Caco-2 (cell line): Measurements from ENCODE around the gene IGSF21. TPM values are rescaled to one million over a fixed set of nuclear protein-coding genes. Genes with fewer than 3 reads are reported as not detected.

Source experiments
- BruUV-seq: library from RNA; stranded (reverse); fragments of 400-500 nt; replicated peaks from 2 replicates; lab custom pipeline; 2021; lab: Mats Ljungman, UMichigan
- CTCF ChIA-PET: fragments of 300-600 bp; sonication (Branson Sonifier 250); formaldehyde crosslinking; loops from one replicate; lab custom pipeline; 2022; ENCODE audit warnings: antibody characterized with exemption; lab: Charles Lee
- POLR2A ChIA-PET: fragments of 300-600 bp; sonication (Branson Sonifier 250); formaldehyde crosslinking; loops from one replicate; lab custom pipeline; 2022; ENCODE audit warnings: antibody characterized with exemption; lab: Charles Lee
- DNase-seq, 2 experiments: peaks; one replicate each; pipeline versions ENCODE4 v3.0.0 to v3.0.0-alpha.2; 2020 to 2022
- H3K27me3 ChIP-seq: replicated peaks from 2 replicates; pipeline ENCODE4 v1.6.0; 2011; ENCODE audit warnings: low read length; ENCODE audit not compliant: control insufficient read depth, insufficient read depth
- H3K36me3 ChIP-seq: 2 replicates; pipeline ENCODE4 v1.5.1; 2011; ENCODE audit warnings: low read length; ENCODE audit not compliant: control insufficient read depth, insufficient read depth
- H3K4me1 ChIP-seq: fragments of 250-450 bp; sonication (Bioruptor Pico); 2 replicates; pipeline ENCODE4 v1.5.1; 2020; ENCODE audit warnings: mild to moderate bottlenecking
- H3K4me3 ChIP-seq: 2 replicates; pipeline ENCODE4 v1.5.1; 2011; ENCODE audit warnings: low read depth, mild to moderate bottlenecking, control low read depth, low read length
- H3K9me3 ChIP-seq: fragments of 250-450 bp; sonication (Bioruptor Pico); 2 replicates; pipeline ENCODE4 v1.5.1; 2020; ENCODE audit warnings: mild to moderate bottlenecking, moderate library complexity
- H3K27ac Mint-ChIP-seq: one replicate; pipeline ENCODE4 v1.8.0; 2022; ENCODE audit warnings: mixed read lengths; ENCODE audit not compliant: unreplicated experiment
- H3K27me3 Mint-ChIP-seq: one replicate; pipeline ENCODE4 v1.8.0; 2022; ENCODE audit warnings: mixed read lengths; ENCODE audit not compliant: insufficient read depth, unreplicated experiment
- H3K36me3 Mint-ChIP-seq: one replicate; pipeline ENCODE4 v1.8.0; 2022; ENCODE audit warnings: mild to moderate bottlenecking, mixed read lengths; ENCODE audit not compliant: insufficient read depth, unreplicated experiment
- H3K4me1 Mint-ChIP-seq: one replicate; pipeline ENCODE4 v1.8.0; 2022; ENCODE audit warnings: low read depth, mixed read lengths; ENCODE audit not compliant: unreplicated experiment
- H3K4me3 Mint-ChIP-seq: one replicate; pipeline ENCODE4 v1.8.0; 2022; ENCODE audit warnings: mild to moderate bottlenecking, moderate library complexity, mixed read lengths; ENCODE audit not compliant: unreplicated experiment
- H3K9me3 Mint-ChIP-seq: one replicate; pipeline ENCODE4 v1.8.0; 2022; ENCODE audit warnings: mixed read lengths; ENCODE audit not compliant: unreplicated experiment
- intact Hi-C: fragments of 100-400 bp; cut with micrococcal nuclease; formaldehyde crosslinking; loops from one replicate; pipeline ENCODE4 v1.10.0; 2022; ENCODE audit not compliant: unreplicated experiment
- total RNA-seq: library from RNA; stranded (reverse); gene quantifications from 2 replicates; pipeline ENCODE4 v1.2.3, GENCODE V29; 2022
- TF ChIP-seq, protein P1 (sequence below), 2 experiments: fragments of 200-600 bp in 1 of 2; IDR thresholded peaks; 1 replicate in 1 of 2; 2 replicates in 1 of 2; pipeline versions ENCODE4 v1.5.1 to v1.8.0; 2011 to 2022; ENCODE audit warnings: antibody characterized with exemption in 1 of 2, control low read depth in 1 of 2, inconsistent platforms in 1 of 2, low read depth in 1 of 2, low read length in 1 of 2, mild to moderate bottlenecking in 1 of 2, moderate library complexity in 1 of 2; ENCODE audit not compliant: insufficient read depth in 1 of 2, severe bottlenecking in 1 of 2, unreplicated experiment in 1 of 2

Gene IGSF21
- total RNA-seq, 1 experiment from 2014 or later: not detected

- Histone ChIP-seq H3K27me3 (no peaks in the 10 kb centered on the region), H3K36me3 (no peaks in the 10 kb centered on the region), H3K4me1 (no peaks in the 10 kb centered on the region), H3K4me3 (no peak overlapping the region), H3K9me3 (no peaks in the 10 kb centered on the region)
- H3K27ac Mint-ChIP-seq: no peak overlapping the region
- no peaks in the 10 kb centered on the region for H3K36me3 Mint-ChIP-seq
- POLR2A ChIA-PET: no interaction called here
- H3K4me1 Mint-ChIP-seq: no peaks in the 10 kb centered on the region
- CTCF ChIA-PET: no interaction called here
- no peak for DNase-seq
- TF ChIP-seq, protein P1, sequence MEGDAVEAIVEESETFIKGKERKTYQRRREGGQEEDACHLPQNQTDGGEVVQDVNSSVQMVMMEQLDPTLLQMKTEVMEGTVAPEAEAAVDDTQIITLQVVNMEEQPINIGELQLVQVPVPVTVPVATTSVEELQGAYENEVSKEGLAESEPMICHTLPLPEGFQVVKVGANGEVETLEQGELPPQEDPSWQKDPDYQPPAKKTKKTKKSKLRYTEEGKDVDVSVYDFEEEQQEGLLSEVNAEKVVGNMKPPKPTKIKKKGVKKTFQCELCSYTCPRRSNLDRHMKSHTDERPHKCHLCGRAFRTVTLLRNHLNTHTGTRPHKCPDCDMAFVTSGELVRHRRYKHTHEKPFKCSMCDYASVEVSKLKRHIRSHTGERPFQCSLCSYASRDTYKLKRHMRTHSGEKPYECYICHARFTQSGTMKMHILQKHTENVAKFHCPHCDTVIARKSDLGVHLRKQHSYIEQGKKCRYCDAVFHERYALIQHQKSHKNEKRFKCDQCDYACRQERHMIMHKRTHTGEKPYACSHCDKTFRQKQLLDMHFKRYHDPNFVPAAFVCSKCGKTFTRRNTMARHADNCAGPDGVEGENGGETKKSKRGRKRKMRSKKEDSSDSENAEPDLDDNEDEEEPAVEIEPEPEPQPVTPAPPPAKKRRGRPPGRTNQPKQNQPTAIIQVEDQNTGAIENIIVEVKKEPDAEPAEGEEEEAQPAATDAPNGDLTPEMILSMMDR (IDR thresholded peaks at IDR 0.05; ENCODE audit: insufficient read depth in 1 of 2, low read depth in 1 of 2, low read length in 1 of 2, severe bottlenecking in 1 of 2, unreplicated experiment in 1 of 2): no peak
- H3K9me3 Mint-ChIP-seq: no peaks in the 10 kb centered on the region
- no peak overlapping the region for H3K4me3 Mint-ChIP-seq
- intact Hi-C loops: no loop called here
- peaks cover 17% of the 10 kb centered on the region for H3K27me3 Mint-ChIP-seq
- BruUV-seq: no TSS peak
Observed at GRCh38 chr1:18079941-18080735, 27.5 kb upstream of the IGSF21 start.

DNA sequence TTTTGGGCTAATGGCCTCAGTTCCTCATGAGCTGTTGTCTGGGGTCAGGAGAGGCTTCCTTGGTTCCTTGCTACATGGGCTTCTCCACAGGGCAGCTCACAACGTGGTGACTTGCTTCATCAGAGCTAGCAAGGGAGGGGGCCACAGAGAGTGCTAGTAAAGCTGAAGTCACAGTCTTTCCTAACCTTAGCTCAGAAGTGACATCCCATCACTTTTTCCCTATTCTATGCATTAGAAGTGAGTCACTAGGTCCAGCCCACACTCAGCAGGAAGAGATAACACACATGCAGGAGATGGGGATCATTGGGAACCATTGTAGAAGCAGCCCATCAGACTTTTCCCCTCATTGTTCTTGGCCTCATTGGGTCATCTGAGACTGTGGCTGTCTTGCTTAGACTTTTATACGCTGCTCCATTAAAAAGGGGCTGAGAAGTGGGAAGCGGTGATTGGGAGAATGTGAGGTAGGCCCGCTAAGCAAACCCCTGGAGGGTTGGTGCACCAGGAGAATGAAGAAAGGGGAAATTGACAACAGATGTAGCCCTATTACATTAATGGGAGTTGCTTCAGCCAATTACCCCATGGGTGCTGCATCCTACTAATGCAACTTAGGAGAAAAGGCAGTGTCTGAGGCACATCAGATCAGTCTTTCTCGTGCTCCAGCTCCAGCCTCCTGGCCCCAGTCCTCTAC lies 22.1 kb upstream of the IGSF21 start:
- intact Hi-C loops: no loop called here
- H3K27me3 Mint-ChIP-seq: peaks cover 10% of the 10 kb centered on the region
- Histone ChIP-seq H3K4me1 (no peaks in the 10 kb centered on the region), H3K4me3 (no peak overlapping the region), H3K9me3 (no peaks in the 10 kb centered on the region), H3K36me3 (no peaks in the 10 kb centered on the region), H3K27me3 (no peaks in the 10 kb centered on the region)
- TF ChIP-seq, protein P1 (IDR thresholded peaks at IDR 0.05; ENCODE audit: insufficient read depth in 1 of 2, low read depth in 1 of 2, low read length in 1 of 2, severe bottlenecking in 1 of 2, unreplicated experiment in 1 of 2): no peak
- DNase-seq: no peak
- H3K9me3 Mint-ChIP-seq: no peaks in the 10 kb centered on the region
- ChIA-PET POLR2A (no interaction called here), CTCF (no interaction called here)
- BruUV-seq: no TSS peak
- no peak overlapping the region for H3K27ac Mint-ChIP-seq
- H3K36me3 Mint-ChIP-seq: no peaks in the 10 kb centered on the region
- H3K4me1 Mint-ChIP-seq: no peaks in the 10 kb centered on the region
- H3K4me3 Mint-ChIP-seq: no peak overlapping the region

DNA sequence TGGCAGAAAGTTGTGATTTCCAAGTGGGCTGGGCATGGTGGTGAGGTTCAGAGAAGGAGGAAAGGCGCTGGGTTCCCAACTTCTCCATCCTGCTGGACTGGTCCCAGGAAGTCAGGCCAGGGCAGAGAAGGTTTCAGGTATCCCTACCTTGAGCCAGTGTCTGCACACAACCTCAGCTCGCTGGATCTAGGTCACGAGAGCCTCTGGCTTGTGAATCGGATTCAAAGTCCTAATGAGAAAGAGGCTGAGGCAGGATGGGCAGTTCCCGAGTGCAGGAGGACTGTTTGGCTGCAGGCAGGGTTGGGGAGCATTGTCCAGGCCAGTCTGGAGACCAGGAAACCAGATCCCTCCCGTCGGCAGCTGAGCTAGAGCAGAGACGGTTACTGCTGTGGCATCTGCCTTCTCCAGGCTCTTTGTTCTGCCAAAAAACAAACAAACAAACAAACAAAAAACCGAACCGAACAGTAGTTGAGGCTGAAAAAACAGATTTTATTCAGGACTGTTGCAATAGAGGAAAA lies 19.5 kb upstream of the IGSF21 start:
- no peaks in the 10 kb centered on the region for H3K9me3 ChIP-seq
- ChIA-PET POLR2A (no interaction called here), CTCF (no interaction called here)
- Mint-ChIP-seq H3K4me3 (no peak overlapping the region), H3K4me1 (peaks cover 6% of the 10 kb centered on the region), H3K36me3 (no peaks in the 10 kb centered on the region), H3K27me3 (peaks cover 5% of the 10 kb centered on the region), H3K9me3 (no peaks in the 10 kb centered on the region), H3K27ac (no peak overlapping the region)
- H3K4me1 ChIP-seq: no peaks in the 10 kb centered on the region
- no peaks in the 10 kb centered on the region for H3K36me3 ChIP-seq
- H3K4me3 ChIP-seq: no peak overlapping the region
- TF ChIP-seq, protein P1 (IDR thresholded peaks at IDR 0.05; ENCODE audit: insufficient read depth in 1 of 2, low read depth in 1 of 2, low read length in 1 of 2, severe bottlenecking in 1 of 2, unreplicated experiment in 1 of 2): no peak
- intact Hi-C loops: no loop called here
- BruUV-seq: no TSS peak
- H3K27me3 ChIP-seq: no peaks in the 10 kb centered on the region
- DNase-seq: no peak
